Central memory CD4-positive, alpha-beta T cell (primary cell): ENCODE results near the gene RAB15.

Source experiments
- DNase-seq: peaks from one replicate; pipeline ENCODE4 v3.0.0; 2022
- total RNA-seq, 3 experiments: gene quantifications; one replicate each; lab custom pipeline; 2026; lab: John Stamatoyannopoulos, UW

Gene RAB15
- total RNA-seq = 8.1 to 8.9 (median 8.1) reads per million in 3 experiments

- peak; percentile 33 for DNase-seq
These were observed at the start of gene RAB15 for GRCh38 chr14:64971943-64972791. TSS of gene RAB15 (minus strand) at chr14:64972336. CDS start at chr14:64972076, 260 bp downstream.

- DNase-seq = no peak
These were observed 47.9 kb upstream of the RAB15 start for GRCh38 chr14:65019944-65020566.

DNA sequence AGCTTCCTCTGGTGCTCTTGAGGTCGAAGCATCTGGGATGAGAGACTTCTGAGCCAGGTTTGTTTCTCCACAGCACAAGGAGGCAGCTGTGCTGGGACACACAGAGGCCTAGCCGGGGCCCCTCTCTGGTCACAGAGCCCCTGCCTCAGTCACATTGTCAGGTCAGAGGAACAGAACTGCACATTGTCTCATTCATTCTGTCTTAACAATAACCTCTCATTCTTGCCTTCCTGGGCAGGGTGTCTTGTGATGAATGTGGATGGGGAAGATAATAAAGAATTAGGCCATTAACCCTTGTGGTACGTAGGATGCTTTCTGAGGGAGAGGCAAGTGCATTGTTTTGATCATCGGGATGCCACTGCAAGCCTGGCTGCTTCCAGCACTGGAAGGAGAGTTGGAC, 44.3 kb upstream of the RAB15 start:
- no peak for DNase-seq

GRCh38 chr14:65015391-65015790, 43.3 kb upstream of the RAB15 start:
- DNase-seq = no peak

DNA sequence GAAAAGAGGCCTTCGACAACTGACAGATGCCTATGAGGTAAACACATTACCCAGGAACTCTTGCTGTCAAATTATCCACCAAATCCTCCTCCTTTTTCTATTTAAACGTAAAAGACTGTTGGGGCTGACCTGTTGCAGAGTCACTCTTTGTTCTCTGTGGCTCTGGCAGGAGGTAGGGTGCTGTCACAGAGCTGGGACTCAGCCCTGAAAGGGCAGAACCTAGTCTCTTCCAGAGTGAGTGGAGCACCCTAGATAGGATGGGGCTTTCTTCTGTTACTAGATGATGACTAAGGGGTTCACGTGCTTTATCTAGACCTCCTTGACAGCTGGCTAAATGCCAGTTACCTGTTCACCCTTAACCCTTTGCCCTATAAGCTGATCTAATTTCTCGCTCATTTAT, 40.2 kb upstream of the RAB15 start:
- DNase-seq = no peak

DNA sequence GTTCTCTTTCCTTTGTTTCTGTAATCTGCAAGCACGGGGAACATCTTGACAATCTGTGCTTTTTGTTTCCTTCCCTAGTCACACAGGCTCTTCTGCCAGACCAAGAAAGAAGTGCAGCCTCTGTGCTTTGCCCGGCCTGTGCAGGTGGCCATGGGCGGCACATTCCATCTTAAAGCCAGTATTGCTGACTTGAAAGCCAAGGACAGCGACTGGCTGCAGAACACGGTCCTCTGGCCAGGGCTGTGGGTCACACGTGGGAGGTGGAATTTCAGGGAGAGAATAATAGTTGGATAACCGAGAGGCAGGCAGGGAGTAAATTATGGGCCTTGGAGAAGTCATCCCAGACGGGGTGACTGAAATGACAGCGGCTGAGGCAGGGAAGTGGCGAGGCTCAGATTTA, 39.4 kb upstream of the RAB15 start:
- no peak for DNase-seq

DNA sequence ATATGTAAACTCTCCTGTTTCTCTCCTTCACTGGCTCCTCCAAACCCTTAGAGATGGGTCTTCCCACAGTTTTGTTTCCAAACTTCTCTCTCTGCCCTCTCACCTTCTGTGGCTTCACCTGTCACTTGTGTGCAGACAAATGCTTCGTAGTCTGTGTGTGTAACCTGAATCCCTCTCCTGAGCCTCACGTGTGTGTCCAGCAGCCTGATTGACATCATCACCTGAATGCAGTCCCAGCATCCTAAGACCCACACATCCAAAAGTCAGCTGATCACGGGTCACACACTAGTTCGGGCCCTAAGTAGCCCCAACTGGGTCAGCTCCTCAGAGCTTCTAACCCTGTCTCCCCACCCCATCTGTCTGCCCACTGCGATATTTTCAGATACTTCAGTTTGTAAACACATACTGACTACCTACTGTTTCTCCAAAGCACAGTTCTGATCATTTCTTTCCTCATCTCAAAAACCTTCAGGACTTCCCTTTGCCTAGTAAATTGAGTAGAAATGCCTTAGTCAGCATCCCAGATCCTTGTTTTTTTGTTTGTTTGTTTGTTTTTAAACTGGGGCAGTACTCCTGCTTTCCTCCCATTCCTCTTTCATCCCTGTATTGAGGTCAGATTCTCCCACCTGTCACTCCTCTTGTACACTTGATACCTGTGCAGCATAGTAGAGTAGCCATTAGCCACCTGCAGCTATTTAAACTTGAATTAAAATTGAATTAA, 38.2 kb upstream of the RAB15 start:
- no peak for DNase-seq

GRCh38 chr14:65007202-65007601, 35.1 kb upstream of the RAB15 start:
- no peak for DNase-seq

GRCh38 chr14:65006261-65006721, 34.2 kb upstream of the RAB15 start:
- DNase-seq = no peak

- DNase-seq = no peak
These were observed 31.3 kb upstream of the RAB15 start for GRCh38 chr14:65003394-65003793.

DNA sequence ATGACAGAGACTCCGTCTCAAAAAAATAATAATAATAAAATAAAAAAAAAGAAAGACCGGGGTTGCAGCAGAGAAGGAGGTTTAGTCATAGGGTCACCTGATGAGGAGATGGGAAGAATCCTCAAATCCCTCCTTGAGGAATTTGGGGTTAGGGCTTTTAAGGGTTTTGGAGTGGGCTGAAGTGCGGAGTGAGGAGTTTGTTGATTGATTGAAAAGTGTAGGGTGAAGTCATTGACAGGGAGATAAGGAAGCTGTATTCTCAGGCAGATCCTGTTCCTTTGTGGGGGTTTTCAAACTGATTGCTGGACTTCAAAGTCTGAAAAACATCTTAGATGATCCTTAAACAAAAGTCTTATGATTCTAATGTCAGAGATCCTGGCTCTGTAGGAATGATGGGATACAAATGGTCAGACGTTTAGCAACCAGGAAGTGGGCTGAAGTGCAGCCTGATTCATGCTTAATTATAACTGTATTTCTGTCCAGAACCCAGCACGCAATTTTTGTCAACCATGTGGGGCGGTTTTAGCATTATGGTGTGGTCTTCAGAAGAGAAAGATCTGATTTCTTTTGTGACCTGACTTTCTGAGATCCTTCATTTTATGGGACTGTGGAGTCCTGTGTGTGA, 30.6 kb upstream of the RAB15 start:
- no peak for DNase-seq

GRCh38 chr14:65001723-65002122, 29.6 kb upstream of the RAB15 start:
- no peak for DNase-seq

DNA sequence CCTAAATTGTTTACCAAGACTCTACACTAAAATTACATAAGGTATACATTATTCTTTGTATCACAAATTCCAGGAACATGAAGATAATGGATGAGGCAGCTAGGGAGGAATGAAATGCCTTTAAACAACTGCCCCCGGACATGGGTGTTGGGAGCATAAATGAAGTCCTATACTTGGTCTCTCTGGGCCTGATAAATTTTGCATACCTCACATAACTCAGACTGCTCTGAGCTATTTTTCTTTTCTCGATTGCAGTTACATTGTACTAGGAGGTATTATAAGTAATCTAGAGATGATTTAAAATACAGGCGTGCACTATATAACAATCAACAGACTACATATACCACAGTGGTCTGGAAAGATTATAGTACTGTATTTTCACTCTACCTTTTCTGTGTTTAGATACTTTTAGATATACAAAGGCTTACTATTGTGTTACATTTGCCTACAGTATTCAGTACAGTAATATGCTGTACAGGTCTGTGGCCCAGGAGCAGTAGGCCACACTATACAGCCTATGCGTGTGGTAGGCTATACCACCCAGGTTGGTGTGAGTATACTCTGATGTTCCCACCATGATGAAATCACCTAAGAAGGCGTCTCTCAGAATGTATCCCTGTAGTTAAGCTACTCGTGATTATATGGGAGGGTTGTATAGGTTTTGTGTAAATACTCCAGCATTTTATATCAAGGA, 28.9 kb upstream of the RAB15 start:
- no peak for DNase-seq

DNA sequence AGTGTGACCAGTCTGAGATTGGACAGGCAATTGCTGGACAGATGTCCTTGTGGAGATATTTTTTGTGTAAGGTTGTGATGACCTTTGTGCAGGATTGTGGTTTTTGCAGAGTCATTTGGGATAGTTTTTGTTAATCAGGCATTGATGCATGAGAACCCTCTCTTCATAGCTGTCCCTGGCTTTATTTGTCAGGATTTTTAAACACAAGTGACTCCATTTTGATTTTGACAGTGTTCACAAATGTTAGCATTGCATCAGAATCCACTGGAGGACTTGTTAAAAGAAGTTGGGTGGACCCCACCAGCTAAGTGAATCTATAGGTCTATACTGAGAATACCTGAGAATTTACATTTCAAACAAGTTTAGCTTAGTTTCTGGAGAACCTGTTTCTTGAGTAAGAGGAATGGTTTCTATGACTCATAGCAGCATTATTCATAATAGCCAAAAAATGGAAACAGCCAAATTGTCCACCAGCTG, 26.4 kb upstream of the RAB15 start:
- DNase-seq = no peak

GRCh38 chr14:64997108-64997794, 25.1 kb upstream of the RAB15 start:
- DNase-seq = peak; percentile 17

DNA sequence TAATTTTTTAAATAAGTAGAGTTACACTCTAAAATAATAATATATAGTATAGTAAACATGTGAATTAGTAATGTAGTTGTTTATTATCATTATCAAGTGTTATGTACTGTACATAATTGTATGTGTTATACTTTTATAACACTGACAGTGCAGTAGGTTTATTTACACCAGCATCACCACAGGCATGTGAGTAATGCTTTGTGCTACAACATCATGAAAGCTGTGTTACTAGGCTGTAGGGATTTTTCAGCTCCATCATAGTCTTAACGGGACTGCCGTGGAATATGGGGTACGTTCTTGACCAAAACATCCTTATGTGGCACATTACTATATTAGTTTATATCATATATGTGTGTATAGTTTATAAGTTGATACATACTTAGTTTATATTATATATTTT, 23.2 kb upstream of the RAB15 start:
- DNase-seq = no peak

DNA sequence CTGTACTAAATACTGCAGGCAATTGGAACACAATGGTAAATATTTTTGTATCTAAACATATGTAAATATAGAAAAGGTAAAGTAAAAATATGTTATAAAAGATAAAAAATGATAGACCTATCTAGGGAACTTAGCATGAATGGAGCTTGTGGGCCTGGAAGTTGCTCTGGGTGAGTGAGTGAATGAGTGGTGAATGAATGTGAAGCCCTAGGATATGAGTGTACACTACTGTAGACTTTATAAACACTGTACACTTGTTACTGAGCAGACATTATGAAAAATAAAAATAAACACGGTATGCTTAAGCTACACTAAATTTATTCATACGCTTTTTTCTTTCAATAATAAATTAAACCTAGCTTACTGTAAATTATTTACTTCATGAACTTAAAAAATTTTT, 22.4 kb upstream of the RAB15 start:
- DNase-seq = no peak

DNA sequence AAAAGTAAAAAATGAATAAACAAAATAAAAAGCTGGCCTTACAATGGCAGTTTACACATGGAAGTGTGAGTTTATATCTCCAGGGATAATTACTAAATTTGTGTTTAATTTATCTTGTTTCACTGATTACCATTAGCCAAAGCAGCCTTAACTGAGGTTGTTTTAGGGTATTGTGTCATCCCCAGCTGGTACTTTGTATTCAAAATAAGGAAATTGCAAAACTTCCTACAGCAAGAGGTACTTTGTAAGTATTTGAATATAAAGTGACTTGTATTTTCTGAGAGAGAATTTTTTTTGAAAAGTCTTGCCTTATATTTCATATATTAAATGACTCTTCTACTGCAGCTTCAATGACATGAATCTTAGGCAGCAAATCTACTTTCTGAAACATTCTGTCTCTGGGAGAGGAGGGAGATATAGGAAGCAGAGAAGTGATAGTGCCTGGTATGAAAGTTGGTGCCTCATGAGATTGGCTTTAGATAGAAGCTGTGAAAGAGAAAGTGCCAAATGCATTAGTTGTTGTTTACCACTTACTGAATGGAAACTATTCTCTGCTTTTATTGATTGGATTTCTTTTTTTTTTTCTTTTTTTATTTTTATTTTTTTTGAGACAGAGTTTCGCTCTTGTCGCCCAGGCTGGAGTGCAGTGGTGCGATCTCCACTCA, 21.3 kb upstream of the RAB15 start:
- no peak for DNase-seq

DNA sequence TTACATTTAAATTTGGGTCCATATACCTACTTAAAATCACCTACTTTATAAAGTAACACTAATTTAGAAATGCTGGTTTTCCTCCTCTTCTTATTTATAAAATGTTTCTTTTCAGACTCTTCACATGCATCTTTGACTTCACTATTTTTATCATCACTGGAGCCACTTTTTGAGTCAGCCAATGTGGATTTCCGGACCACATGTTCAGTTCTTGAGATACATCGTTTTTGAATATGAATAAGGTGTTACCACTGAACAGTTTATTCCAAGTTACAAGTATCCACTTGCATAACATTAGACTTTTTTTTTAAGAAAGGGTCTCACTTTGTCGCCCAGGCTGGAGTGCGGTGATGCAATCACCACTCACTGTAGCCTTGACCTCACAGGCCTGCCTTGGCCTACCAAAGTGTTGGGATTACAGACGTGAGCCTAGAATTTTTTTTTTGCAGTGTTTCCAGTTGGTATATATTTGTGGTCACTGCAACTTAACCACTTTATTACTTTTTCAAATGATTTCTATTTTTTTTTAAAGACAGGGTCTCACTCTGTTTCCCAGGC, 20.3 kb upstream of the RAB15 start:
- DNase-seq = no peak

GRCh38 chr14:64990939-64991338, 18.8 kb upstream of the RAB15 start:
- no peak for DNase-seq

- DNase-seq = peak; percentile 24
These were observed 18.2 kb upstream of the RAB15 start for GRCh38 chr14:64990296-64990695.
